BE2C (cell line): ENCODE measurements around the gene SMIM29.

ENCODE experiments used
- DNase-seq: peaks from one replicate; pipeline ENCODE4 v3.0.0-alpha.2; 2020
- H3K27me3 ChIP-seq: fragments of 250-450 bp; sonication (Bioruptor Pico); 2 replicates; pipeline ENCODE4 v1.5.1; 2020; ENCODE audit warnings: mild to moderate bottlenecking
- H3K36me3 ChIP-seq: fragments of 250-450 bp; sonication (Bioruptor Pico); 2 replicates; pipeline ENCODE4 v1.5.1; 2020; ENCODE audit warnings: mild to moderate bottlenecking
- H3K4me1 ChIP-seq: fragments of 250-450 bp; sonication (Bioruptor Pico); 2 replicates; pipeline ENCODE4 v1.5.1; 2020
- H3K4me3 ChIP-seq: 2 replicates; pipeline ENCODE4 v1.5.1; 2011; ENCODE audit warnings: low read depth, low read length
- H3K9me3 ChIP-seq: fragments of 250-450 bp; sonication (Bioruptor Pico); 2 replicates; pipeline ENCODE4 v1.5.1; 2020
- TF ChIP-seq, protein P1 (sequence below): IDR thresholded peaks from 2 replicates; pipeline ENCODE4 v1.5.1; 2012; ENCODE audit warnings: mild to moderate bottlenecking, low read depth, low read length

The SMIM29 gene

DNA sequence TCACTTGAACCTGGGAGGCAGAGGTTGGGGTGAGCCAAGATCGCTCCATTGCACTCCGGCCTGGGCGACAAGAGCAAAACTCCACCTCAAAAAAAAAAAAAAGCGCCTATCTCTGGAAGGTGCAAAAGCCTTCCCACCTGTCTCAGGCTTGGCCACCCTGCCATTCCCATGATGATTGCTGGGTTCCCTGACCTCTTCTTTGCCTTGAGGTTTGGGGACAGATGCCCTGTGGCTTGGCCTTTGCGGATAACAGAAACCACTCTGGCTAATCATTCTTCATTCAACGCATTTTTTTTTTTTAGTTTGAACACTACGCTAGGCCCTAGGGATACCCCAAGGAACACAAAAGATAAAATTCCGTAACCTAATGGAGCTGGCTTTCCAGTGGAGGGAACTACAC, 18.9 kb downstream of the SMIM29 start:
- no peak for DNase-seq
- Histone ChIP-seq H3K36me3 (no peaks in the 10 kb centered on the region), H3K27me3 (no peaks in the 10 kb centered on the region)

GRCh38 chr6:34227761-34228421, 20.9 kb downstream of the SMIM29 start:
- Histone ChIP-seq H3K4me3 (no peak overlapping the region), H3K36me3 (no peaks in the 10 kb centered on the region), H3K27me3 (no peaks in the 10 kb centered on the region), H3K4me1 (peaks cover 4% of the 10 kb centered on the region; the same call in 1 of the 2 replicates), H3K9me3 (no peaks in the 10 kb centered on the region)
- TF ChIP-seq, protein P1, sequence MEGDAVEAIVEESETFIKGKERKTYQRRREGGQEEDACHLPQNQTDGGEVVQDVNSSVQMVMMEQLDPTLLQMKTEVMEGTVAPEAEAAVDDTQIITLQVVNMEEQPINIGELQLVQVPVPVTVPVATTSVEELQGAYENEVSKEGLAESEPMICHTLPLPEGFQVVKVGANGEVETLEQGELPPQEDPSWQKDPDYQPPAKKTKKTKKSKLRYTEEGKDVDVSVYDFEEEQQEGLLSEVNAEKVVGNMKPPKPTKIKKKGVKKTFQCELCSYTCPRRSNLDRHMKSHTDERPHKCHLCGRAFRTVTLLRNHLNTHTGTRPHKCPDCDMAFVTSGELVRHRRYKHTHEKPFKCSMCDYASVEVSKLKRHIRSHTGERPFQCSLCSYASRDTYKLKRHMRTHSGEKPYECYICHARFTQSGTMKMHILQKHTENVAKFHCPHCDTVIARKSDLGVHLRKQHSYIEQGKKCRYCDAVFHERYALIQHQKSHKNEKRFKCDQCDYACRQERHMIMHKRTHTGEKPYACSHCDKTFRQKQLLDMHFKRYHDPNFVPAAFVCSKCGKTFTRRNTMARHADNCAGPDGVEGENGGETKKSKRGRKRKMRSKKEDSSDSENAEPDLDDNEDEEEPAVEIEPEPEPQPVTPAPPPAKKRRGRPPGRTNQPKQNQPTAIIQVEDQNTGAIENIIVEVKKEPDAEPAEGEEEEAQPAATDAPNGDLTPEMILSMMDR: no peak
- DNase-seq: no peak

More for the DNA sequence above, 18.9 kb downstream of the SMIM29 start:
- Histone ChIP-seq H3K9me3 (no peaks in the 10 kb centered on the region), H3K4me1 (no peaks in the 10 kb centered on the region), H3K4me3 (no peak overlapping the region)
- TF ChIP-seq, protein P1: no peak

- TF ChIP-seq, protein P1: peak; percentile 28
- H3K4me3 ChIP-seq: no peak overlapping the region
- DNase-seq: no peak
- H3K27me3 ChIP-seq: no peaks in the 10 kb centered on the region
- H3K9me3 ChIP-seq: no peaks in the 10 kb centered on the region
- H3K36me3 ChIP-seq: no peaks in the 10 kb centered on the region
- H3K4me1 ChIP-seq: peaks cover 4% of the 10 kb centered on the region; the same call in 1 of the 2 replicates
These were observed 21.8 kb downstream of the SMIM29 start for GRCh38 chr6:34226731-34227586.

GRCh38 chr6:34226066-34226465, 22.7 kb downstream of the SMIM29 start:
- Histone ChIP-seq H3K36me3 (no peaks in the 10 kb centered on the region), H3K4me3 (no peak overlapping the region), H3K4me1 (peaks cover 4% of the 10 kb centered on the region; the same call in 1 of the 2 replicates), H3K27me3 (no peaks in the 10 kb centered on the region), H3K9me3 (no peaks in the 10 kb centered on the region)
- TF ChIP-seq, protein P1: no peak
- no peak for DNase-seq

DNA sequence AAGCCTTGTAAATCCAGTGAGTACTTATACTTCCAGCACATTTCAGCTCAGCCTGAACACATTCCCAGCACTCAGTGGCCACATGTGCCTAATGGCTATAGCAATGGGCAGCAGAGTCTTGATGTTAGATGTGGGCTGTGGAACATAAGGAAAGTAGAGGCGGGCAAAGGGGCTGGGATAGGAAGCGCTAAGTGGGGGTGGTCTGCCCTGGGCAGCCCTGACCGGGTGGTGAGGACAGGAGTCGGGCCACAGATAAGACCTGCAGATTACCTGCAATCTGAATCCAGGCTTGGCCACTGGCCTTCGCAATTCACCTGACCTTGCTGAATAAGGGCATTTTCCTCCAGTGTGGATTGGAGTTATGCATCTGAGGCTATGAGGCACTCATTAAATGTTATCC, 23.3 kb downstream of the SMIM29 start:
- no peaks in the 10 kb centered on the region for H3K27me3 ChIP-seq
- TF ChIP-seq, protein P1: no peak
- no peak for DNase-seq
- no peaks in the 10 kb centered on the region for H3K9me3 ChIP-seq
- H3K36me3 ChIP-seq: no peaks in the 10 kb centered on the region
- H3K4me3 ChIP-seq: no peak overlapping the region
- peaks cover 4% of the 10 kb centered on the region; the same call in 1 of the 2 replicates for H3K4me1 ChIP-seq
